HepG2 (cell line): ENCODE data around the gene URB1. TPM values are rescaled to one million over a fixed set of nuclear protein-coding genes. Genes with fewer than 3 reads are reported as not detected.

Experiments used
- ATAC-seq: fragments of 200-7000 bp; cut with Tn5 transposase; 3 replicates; pipeline ENCODE4 v1.9.1; 2020; ENCODE audit warnings: mild to moderate bottlenecking, moderate library complexity
- BruUV-seq: library from RNA; stranded (reverse); fragments of 400-500 nt; replicated peaks from 2 replicates; lab custom pipeline; 2021; lab: Mats Ljungman, UMichigan
- CTCF ChIA-PET: fragments of 300-600 bp; formaldehyde crosslinking; extraction: SDS; loops from one replicate; lab custom pipeline; 2021; ENCODE audit warnings: low total read pairs, inconsistent platforms, low intra/inter-chr PET ratio; lab: Yijun Ruan, JAX
- POLR2A ChIA-PET: fragments of 350-600 bp; sonication (Branson Sonifier 250); formaldehyde crosslinking; loops from one replicate; lab custom pipeline; 2020; ENCODE audit warnings: antibody characterized with exemption, inconsistent platforms; lab: Yijun Ruan, JAX
- DNase-seq: peaks from one replicate; pipeline ENCODE4 v3.0.0-alpha.2; 2015; ENCODE audit warnings: low spot score
- FAIRE-seq: peaks from 3 replicates; lab custom pipeline; 2011; peaks lifted over from hg19 to GRCh38; lab: Jason Lieb, UNC
- H2AFZ ChIP-seq: one replicate; pipeline ENCODE4 v1.6.1; 2011; ENCODE audit warnings: low read length, inconsistent platforms
- H3K27ac ChIP-seq: fragments of 300-600 bp; 3 replicates; pipeline ENCODE4 v1.8.0; 2011; ENCODE audit warnings: mixed run types, mild to moderate bottlenecking, mixed read lengths, low read length, inconsistent platforms; ENCODE audit not compliant: insufficient read depth; ENCODE audit errors: extremely low read length
- H3K27me3 ChIP-seq, 2 experiments: fragments of 200-600 bp in 1 of 2; 2 replicates in 1 of 2; 3 replicates in 1 of 2; pipeline versions ENCODE4 v1.6.0 to v1.8.0; 2011; ENCODE audit warnings: low read length in 2 of 2, mild to moderate bottlenecking in 2 of 2, moderate library complexity in 2 of 2, inconsistent platforms in 1 of 2; ENCODE audit not compliant: insufficient read depth in 2 of 2, control insufficient read depth in 1 of 2
- H3K36me3 ChIP-seq, 2 experiments: fragments of 200-600 bp in 1 of 2; replicated peaks in 1 of 2; 2 replicates in 1 of 2; 3 replicates in 1 of 2; pipeline versions ENCODE4 v1.5.1 to v1.8.0; 2011; ENCODE audit warnings: low read length in 2 of 2, inconsistent platforms in 1 of 2; ENCODE audit not compliant: insufficient read depth in 2 of 2, control insufficient read depth in 1 of 2
- H3K4me1 ChIP-seq: 2 replicates; pipeline ENCODE4 v1.5.1; 2012; ENCODE audit warnings: low read length, inconsistent platforms; ENCODE audit not compliant: insufficient read depth
- H3K4me2 ChIP-seq: 2 replicates; pipeline ENCODE4 v1.6.0; 2011; ENCODE audit warnings: low read depth, low read length, inconsistent platforms
- H3K4me3 ChIP-seq, 3 experiments: fragments of 200-600 bp in 1 of 3; sonication (generic), shearing (Covaris generic) in 1 of 3; replicated peaks in 1 of 3; 2 replicates each; pipeline ENCODE4 v1.5.1; 2011 to 2016; ENCODE audit warnings: low read length in 3 of 3, inconsistent platforms in 2 of 3, low read depth in 2 of 3, mild to moderate bottlenecking in 2 of 3, control low read depth in 1 of 3, mixed read lengths in 1 of 3; ENCODE audit not compliant: insufficient read depth in 1 of 3
- H3K79me2 ChIP-seq: one replicate; pipeline ENCODE4 v1.6.1; 2011; ENCODE audit warnings: low read length, inconsistent platforms; ENCODE audit not compliant: insufficient read depth
- H3K9ac ChIP-seq: 2 replicates; pipeline ENCODE4 v1.6.0; 2011; ENCODE audit warnings: mild to moderate bottlenecking, low read depth, low read length, inconsistent platforms; ENCODE audit not compliant: insufficient read depth
- H3K9me3 ChIP-seq: 2 replicates; pipeline ENCODE4 v1.5.1; 2012; ENCODE audit warnings: mild to moderate bottlenecking, low read length
- H4K20me1 ChIP-seq: 2 replicates; pipeline ENCODE4 v1.6.0; 2011; ENCODE audit warnings: inconsistent platforms, mild to moderate bottlenecking, low read length, moderate library complexity; ENCODE audit not compliant: insufficient read depth
- ARHGAP35 ChIP-seq: sonication (generic); formaldehyde crosslinking; IDR thresholded peaks from 2 replicates; pipeline ENCODE4 v1.9.0; 2022; ENCODE audit warnings: mild to moderate bottlenecking, inconsistent platforms, moderate library complexity, missing genetic modification reagents, borderline replicate concordance
- ARID3A ChIP-seq: IDR thresholded peaks from 2 replicates; pipeline ENCODE4 v1.6.1; 2012; ENCODE audit warnings: low read depth, low read length, improper control_type of control experiment
- EHMT2 ChIP-seq: fragments of 200-600 bp; sonication (generic); IDR thresholded peaks from 2 replicates; pipeline ENCODE4 v1.7.0; 2017; ENCODE audit warnings: antibody characterized with exemption, low read depth, low read length, borderline replicate concordance
- GLI4 ChIP-seq: sonication (generic); formaldehyde crosslinking; IDR thresholded peaks from 2 replicates; pipeline ENCODE4 v1.5.1; 2020; ENCODE audit warnings: missing genetic modification reagents, mild to moderate bottlenecking, moderate library complexity, borderline replicate concordance
- LRRFIP1 ChIP-seq: sonication (generic); formaldehyde crosslinking; conservative IDR thresholded peaks from 2 replicates; pipeline ENCODE4 v1.4.0; 2020; ENCODE audit warnings: missing genetic modification reagents
- PHF21A ChIP-seq: sonication (generic); formaldehyde crosslinking; IDR thresholded peaks from 2 replicates; pipeline ENCODE4 v1.5.0; 2020; ENCODE audit warnings: mild to moderate bottlenecking, missing genetic modification reagents
- SPEN ChIP-seq: sonication (generic); formaldehyde crosslinking; IDR thresholded peaks from 2 replicates; pipeline ENCODE4 v1.5.1; 2020; ENCODE audit warnings: low read depth, mild to moderate bottlenecking, missing genetic modification reagents
- TEAD3 ChIP-seq: optimal IDR thresholded peaks from 2 replicates; pipeline ENCODE3; 2016; ENCODE audit warnings: borderline replicate concordance
- ZC3H4 ChIP-seq: sonication (generic); formaldehyde crosslinking; IDR thresholded peaks from 2 replicates; pipeline ENCODE4 v1.4.0; 2020; ENCODE audit warnings: missing genetic modification reagents, borderline replicate concordance
- ZNF124 ChIP-seq: sonication (generic); formaldehyde crosslinking; IDR thresholded peaks from 2 replicates; pipeline ENCODE4 v1.4.0; 2020; ENCODE audit warnings: missing genetic modification reagents
- ZNF354B ChIP-seq: sonication (generic); formaldehyde crosslinking; IDR thresholded peaks from 2 replicates; pipeline ENCODE4 v1.8.0; 2022; ENCODE audit warnings: mild to moderate bottlenecking, missing genetic modification reagents
- ZNF556 ChIP-seq: sonication (generic); formaldehyde crosslinking; IDR thresholded peaks from 2 replicates; pipeline ENCODE4 v1.4.0; 2020; ENCODE audit warnings: mild to moderate bottlenecking, missing genetic modification reagents, borderline replicate concordance
- ZNF713 ChIP-seq: sonication (generic); formaldehyde crosslinking; IDR thresholded peaks from 2 replicates; pipeline ENCODE4 v1.4.0; 2020; ENCODE audit warnings: mild to moderate bottlenecking, missing genetic modification reagents
- ZNF788 ChIP-seq: sonication (generic); formaldehyde crosslinking; IDR thresholded peaks from 2 replicates; pipeline ENCODE4 v1.5.0; 2020; ENCODE audit warnings: mild to moderate bottlenecking, missing genetic modification reagents, borderline replicate concordance
- WGBS: methylation state at CpG from one replicate; pipeline ENCODE4 v1.1.6; 2017; ENCODE audit warnings: low lambda C conversion rate; 5-methylcytosine and 5-hydroxymethylcytosine counted together
- in situ Hi-C: cut with HindIII; loops from 2 replicates; pipeline ENCODE4 v1.10.0; 2017; ENCODE audit warnings: low pct_unique_long_range_greater_than_20kb; ENCODE audit not compliant: extremely low pct_ligation_motif_present
- intact Hi-C: fragments of 100-400 bp; cut with micrococcal nuclease; formaldehyde crosslinking; loops from one replicate; pipeline ENCODE4 v1.10.0; 2022; ENCODE audit not compliant: unreplicated experiment
- polyA plus RNA-seq, 8 experiments: library from polyadenylated mRNA; depleted of rRNA in 3 of 8; stranded (reverse) in 7 of 8; unstranded in 1 of 8; fragments of >200 nt; fragmentation: Illumina TruSeq in 4 of 8; extraction: Trizol in 4 of 8; gene quantifications; 2 replicates each; pipeline versions ENCODE4 v1.2.1 to v1.2.3, GENCODE V29; 2011 to 2016; ENCODE audit warnings: low read depth in 4 of 8, missing spikeins in 1 of 8, mixed read lengths in 1 of 8; ENCODE audit not compliant: insufficient read depth in 1 of 8
- total RNA-seq, 5 experiments: library from RNA; depleted of rRNA; stranded (reverse); fragments of >200 nt; fragmentation: Illumina TruSeq; extraction: Trizol; gene quantifications; 2 replicates each; pipeline ENCODE4 v1.2.3, GENCODE V29; 2016; ENCODE audit warnings: low read depth in 1 of 5
- TF ChIP-seq, protein P1 (sequence below): sonication (generic); formaldehyde crosslinking; IDR thresholded peaks from 2 replicates; pipeline ENCODE4 v1.4.0; 2020; ENCODE audit warnings: missing genetic modification reagents
- TF ChIP-seq, protein P2 (sequence below): sonication (generic); formaldehyde crosslinking; IDR thresholded peaks from 2 replicates; pipeline ENCODE4 v1.8.0; 2022; ENCODE audit warnings: mild to moderate bottlenecking, missing genetic modification reagents, moderate library complexity

URB1 gene
- total and polyA plus RNA-seq, 2 of the 13 experiments (the other 11 are each of a cell fraction or from before 2014, with no cell fraction given): 4.5 to 16.7 TPM

GRCh38 chr21:32330784-32331311 is 62.0 kb downstream of the URB1 start:
- Histone ChIP-seq H3K4me1 (peaks cover 47% of the 10 kb centered on the region), H3K9me3 (no peaks in the 10 kb centered on the region), H3K27me3 (no peaks in the 10 kb centered on the region), H4K20me1 (no peaks in the 10 kb centered on the region), H2AFZ (no peak overlapping the region), H3K27ac (peak overlapping the region; percentile 81), H3K4me3 (no peak overlapping the region; a peak in 1 of 6 replicates), H3K36me3 (peaks cover 18 to 42% of the 10 kb centered on the region in 2 experiments), H3K79me2 (no peaks in the 10 kb centered on the region), H3K4me2 (peak overlapping the region; percentile 65), H3K9ac (peak overlapping the region; percentile 50)
- peak; percentile 95 for FAIRE-seq
- intact Hi-C loops (loop anchor here (1.0 to 10.0 kb wide), 3 partner anchors 34 to 61 kb away; partner anchors contain the start of genes MIS18A and MRAP), in situ Hi-C loops (no loop called here)
- CTCF ChIA-PET: no interaction called here
- peak; percentile 96 for DNase-seq
- 4% methylated on average over 4 of the region's 4 CpGs for WGBS
- POLR2A ChIA-PET: interaction anchor here (0.8 to 1.0 kb wide), 3 partner anchors 34 to 281 kb away, joined by 3 read pairs; partner anchors contain the start of gene CFAP298
- peak; percentile 97 for ATAC-seq
- BruUV-seq: no TSS peak
- TF ChIP-seq, protein P1, sequence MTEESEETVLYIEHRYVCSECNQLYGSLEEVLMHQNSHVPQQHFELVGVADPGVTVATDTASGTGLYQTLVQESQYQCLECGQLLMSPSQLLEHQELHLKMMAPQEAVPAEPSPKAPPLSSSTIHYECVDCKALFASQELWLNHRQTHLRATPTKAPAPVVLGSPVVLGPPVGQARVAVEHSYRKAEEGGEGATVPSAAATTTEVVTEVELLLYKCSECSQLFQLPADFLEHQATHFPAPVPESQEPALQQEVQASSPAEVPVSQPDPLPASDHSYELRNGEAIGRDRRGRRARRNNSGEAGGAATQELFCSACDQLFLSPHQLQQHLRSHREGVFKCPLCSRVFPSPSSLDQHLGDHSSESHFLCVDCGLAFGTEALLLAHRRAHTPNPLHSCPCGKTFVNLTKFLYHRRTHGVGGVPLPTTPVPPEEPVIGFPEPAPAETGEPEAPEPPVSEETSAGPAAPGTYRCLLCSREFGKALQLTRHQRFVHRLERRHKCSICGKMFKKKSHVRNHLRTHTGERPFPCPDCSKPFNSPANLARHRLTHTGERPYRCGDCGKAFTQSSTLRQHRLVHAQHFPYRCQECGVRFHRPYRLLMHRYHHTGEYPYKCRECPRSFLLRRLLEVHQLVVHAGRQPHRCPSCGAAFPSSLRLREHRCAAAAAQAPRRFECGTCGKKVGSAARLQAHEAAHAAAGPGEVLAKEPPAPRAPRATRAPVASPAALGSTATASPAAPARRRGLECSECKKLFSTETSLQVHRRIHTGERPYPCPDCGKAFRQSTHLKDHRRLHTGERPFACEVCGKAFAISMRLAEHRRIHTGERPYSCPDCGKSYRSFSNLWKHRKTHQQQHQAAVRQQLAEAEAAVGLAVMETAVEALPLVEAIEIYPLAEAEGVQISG (CRISPR knock-in tag): peak; percentile 57
- TF ChIP-seq ZNF354B (CRISPR knock-in tag): 0 out of 2 replicates have a peak, but pooled peaks have one; percentile 55
- peak; percentile 78 for TF ChIP-seq PHF21A
- TF ChIP-seq SPEN (CRISPR knock-in tag): no peak
- 0 out of 2 replicates have a peak, but pooled peaks have one; percentile 23 for TF ChIP-seq ZNF124
- TF ChIP-seq ARHGAP35 (CRISPR knock-in tag): no peak
- no peak for TF ChIP-seq ZNF713 (CRISPR knock-in tag)
- TF ChIP-seq, protein P2, sequence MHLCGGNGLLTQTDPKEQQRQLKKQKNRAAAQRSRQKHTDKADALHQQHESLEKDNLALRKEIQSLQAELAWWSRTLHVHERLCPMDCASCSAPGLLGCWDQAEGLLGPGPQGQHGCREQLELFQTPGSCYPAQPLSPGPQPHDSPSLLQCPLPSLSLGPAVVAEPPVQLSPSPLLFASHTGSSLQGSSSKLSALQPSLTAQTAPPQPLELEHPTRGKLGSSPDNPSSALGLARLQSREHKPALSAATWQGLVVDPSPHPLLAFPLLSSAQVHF: no peak
- TF ChIP-seq ZC3H4 (CRISPR knock-in tag): no peak
- no peak for TF ChIP-seq LRRFIP1 (CRISPR knock-in tag)
- no peak for TF ChIP-seq GLI4
- TF ChIP-seq ZNF788 (CRISPR knock-in tag): peak; percentile 31; the same call in 1 of the 2 replicates
- peak; percentile 74 for TF ChIP-seq TEAD3 (CRISPR knock-in tag)
- TF ChIP-seq ARID3A: peak; percentile 72
- TF ChIP-seq EHMT2: no peak
- no peak for TF ChIP-seq ZNF556 (CRISPR knock-in tag)
